ENCODE measurements around the gene NFIA. TPM values are rescaled to one million over a fixed set of nuclear protein-coding genes. Genes with fewer than 3 reads are reported as not detected.
"Not testable (repeated sequence)": the region's sequence is repeated elsewhere in the genome, so short reads cannot be mapped to it uniquely, and the experiment has no call there.

NFIA gene
- total RNA-seq, 1 experiment from 2014 or later = 12.3 TPM

GRCh38 chr1:61270107-61270506, 187.7 kb downstream of the NFIA start:
- no peak for DNase-seq (ENCODE audit: low spot score)

- no peak for DNase-seq (ENCODE audit: low spot score)
These were observed 188.5 kb downstream of the NFIA start for GRCh38 chr1:61270761-61271411.

- DNase-seq (ENCODE audit: low spot score) = no peak
These were observed 189.0 kb downstream of the NFIA start for GRCh38 chr1:61271412-61271789.

GRCh38 chr1:61273167-61273705, 190.9 kb downstream of the NFIA start:
- DNase-seq (ENCODE audit: low spot score) = no peak

- DNase-seq (ENCODE audit: low spot score) = no peak
These were observed 191.5 kb downstream of the NFIA start for GRCh38 chr1:61273861-61274260.

GRCh38 chr1:61274939-61275338, 192.6 kb downstream of the NFIA start:
- DNase-seq (ENCODE audit: low spot score) = no peak

- DNase-seq (ENCODE audit: low spot score) = no peak
These were observed 193.9 kb downstream of the NFIA start for GRCh38 chr1:61276246-61276645.

GRCh38 chr1:61277121-61277690, 194.8 kb downstream of the NFIA start:
- no peak for DNase-seq (ENCODE audit: low spot score)

- DNase-seq (ENCODE audit: low spot score) = not testable (repeated sequence)
These were observed 196.1 kb downstream of the NFIA start for GRCh38 chr1:61278503-61278902.

GRCh38 chr1:61278966-61279365, 196.6 kb downstream of the NFIA start:
- DNase-seq (ENCODE audit: low spot score) = no peak

GRCh38 chr1:61279570-61279969, 197.2 kb downstream of the NFIA start:
- no peak for DNase-seq (ENCODE audit: low spot score)

- DNase-seq (ENCODE audit: low spot score) = no peak
These were observed 198.1 kb downstream of the NFIA start for GRCh38 chr1:61280452-61280851.

GRCh38 chr1:61282387-61282786, 200.0 kb downstream of the NFIA start:
- DNase-seq (ENCODE audit: low spot score) = no peak

- no peak for DNase-seq (ENCODE audit: low spot score)
These were observed 202.0 kb downstream of the NFIA start for GRCh38 chr1:61284248-61284854.

GRCh38 chr1:61284936-61285335, 202.6 kb downstream of the NFIA start:
- DNase-seq (ENCODE audit: low spot score) = no peak

GRCh38 chr1:61285371-61285885, 203.1 kb downstream of the NFIA start:
- no peak for DNase-seq (ENCODE audit: low spot score)

GRCh38 chr1:61287014-61287413, 204.7 kb downstream of the NFIA start:
- DNase-seq (ENCODE audit: low spot score) = no peak

- no peak for DNase-seq (ENCODE audit: low spot score)
These were observed 205.4 kb downstream of the NFIA start for GRCh38 chr1:61287734-61288133.

- no peak for DNase-seq (ENCODE audit: low spot score)
These were observed 207.1 kb downstream of the NFIA start for GRCh38 chr1:61289232-61290098.

GRCh38 chr1:61290525-61290924, 208.2 kb downstream of the NFIA start:
- no peak for DNase-seq (ENCODE audit: low spot score)

GRCh38 chr1:61293197-61293596, 210.8 kb downstream of the NFIA start:
- no peak for DNase-seq (ENCODE audit: low spot score)

- DNase-seq (ENCODE audit: low spot score) = no peak
These were observed 211.7 kb downstream of the NFIA start for GRCh38 chr1:61293986-61294504.
